GM21515 (cell line): Measurements from ENCODE around the gene ZAR1L.

ENCODE experiments used
- ATAC-seq: cut with Tn5 transposase; IDR thresholded peaks from one replicate; pipeline ENCODE4 v1.9.1; 2021; ENCODE audit not compliant: unreplicated experiment

Gene ZAR1L

DNA sequence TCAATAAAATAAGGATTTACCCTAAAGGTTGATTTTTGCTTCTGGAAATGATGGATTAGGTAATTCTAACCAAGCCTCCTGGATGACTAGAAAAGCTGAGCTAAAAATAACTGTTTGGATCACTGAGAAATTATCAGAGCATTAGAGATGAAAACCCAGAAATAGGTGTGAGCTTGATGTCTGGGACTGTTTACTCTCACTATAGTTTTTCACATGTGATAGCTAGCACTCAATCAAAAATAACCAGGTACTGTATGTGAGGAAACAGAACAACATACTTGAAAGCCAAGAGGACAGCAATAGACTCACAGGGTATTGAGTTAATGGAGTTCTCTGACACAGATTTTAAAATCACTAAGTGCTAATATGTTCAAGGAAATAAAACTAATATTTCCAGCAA is 9.5 kb downstream of the ZAR1L start:
- no peak for ATAC-seq

DNA sequence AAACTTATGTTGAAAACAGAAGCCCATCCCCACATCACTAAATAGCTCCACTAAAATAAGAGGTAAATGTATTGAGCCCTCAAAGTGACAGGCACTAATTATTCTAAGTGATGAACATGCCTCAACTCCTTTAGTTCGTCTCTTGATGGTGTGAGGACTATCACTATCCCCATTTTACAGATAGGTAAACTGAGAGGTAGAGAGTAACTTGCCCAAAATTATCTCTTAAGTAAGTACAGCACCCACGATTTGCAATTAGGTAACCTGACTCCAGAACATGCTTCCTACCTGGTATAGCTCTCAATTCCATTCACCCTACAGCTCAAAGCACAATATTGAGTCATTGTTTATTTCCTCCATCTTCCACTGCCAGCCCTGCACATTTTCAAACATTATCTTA is 12.7 kb downstream of the ZAR1L start:
- ATAC-seq = no peak

DNA sequence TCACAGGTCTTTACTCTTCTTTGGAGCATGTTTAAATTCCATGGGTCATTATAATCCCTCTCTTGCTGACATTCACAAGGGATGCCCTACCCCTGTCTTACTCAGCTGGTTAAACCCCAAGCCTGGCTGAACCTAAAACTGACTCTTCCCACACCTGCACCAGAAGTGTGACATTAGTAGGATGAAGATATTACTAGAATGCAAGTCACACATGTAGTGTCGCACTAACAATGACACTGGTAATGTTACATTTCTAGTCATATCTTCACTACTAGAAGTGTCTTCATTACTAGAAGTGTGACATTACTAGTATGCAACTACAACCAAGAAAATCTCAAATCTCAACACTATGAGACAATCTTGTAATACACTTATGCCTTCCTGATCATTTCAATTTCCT is 14.2 kb downstream of the ZAR1L start:
- no peak for ATAC-seq

DNA sequence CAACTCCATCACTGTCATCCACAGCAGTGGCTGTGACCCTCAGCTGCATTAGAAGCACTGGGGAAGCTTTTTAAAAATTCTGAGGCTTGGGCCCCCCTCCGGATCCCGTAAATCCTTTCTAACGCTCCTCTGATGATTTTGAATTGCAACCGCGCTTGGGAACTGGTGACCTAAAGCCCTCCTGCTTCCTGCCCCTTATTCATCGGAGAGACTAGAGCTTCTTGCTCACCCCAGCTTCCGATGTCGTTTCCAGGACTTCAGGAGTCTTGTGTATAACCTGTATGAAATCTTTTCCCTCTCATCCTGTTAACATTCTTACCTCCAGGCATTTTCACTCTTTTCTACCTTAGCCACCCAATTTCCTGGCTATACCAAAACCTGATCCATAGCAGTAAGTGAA is 14.8 kb downstream of the ZAR1L start:
- no peak for ATAC-seq

DNA sequence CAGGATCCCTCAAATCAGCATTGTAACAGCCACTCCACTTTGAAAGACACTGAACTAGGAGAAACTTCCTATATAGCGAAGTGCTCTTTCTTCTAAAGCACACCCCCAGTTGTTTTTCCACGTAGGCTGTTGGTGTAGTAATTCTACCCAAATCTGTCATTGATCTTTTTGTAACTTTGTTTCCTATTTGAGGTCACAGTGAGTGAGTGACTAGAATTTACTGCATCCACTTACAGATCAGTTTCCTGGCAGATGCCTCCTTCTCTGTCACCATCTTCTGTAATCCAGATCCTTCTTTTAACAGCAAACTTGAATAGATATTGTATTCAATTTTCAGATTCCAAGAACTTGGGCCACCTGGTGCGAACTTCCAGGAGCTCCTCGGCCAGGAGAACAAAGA is 15.3 kb downstream of the ZAR1L start:
- ATAC-seq = no peak

DNA sequence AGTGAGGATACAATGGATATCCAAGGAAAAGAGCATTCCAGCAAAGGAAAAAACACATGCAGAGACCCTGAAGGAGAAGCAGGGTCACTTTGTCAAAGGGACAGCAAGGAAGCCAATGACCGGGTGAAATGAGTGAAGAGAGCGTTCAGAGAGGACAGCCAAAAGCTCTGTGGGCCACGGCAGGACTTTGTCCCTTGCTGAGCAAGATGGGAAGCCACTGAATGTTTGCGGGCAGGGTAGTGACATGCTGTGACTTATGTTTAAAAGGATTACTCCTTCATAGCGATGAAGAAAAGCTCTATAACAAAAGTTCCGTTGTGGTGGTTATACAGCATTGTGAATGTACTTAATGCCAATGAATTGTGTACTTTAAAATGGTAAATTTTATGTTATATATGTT is 16.5 kb downstream of the ZAR1L start:
- ATAC-seq = no peak

DNA sequence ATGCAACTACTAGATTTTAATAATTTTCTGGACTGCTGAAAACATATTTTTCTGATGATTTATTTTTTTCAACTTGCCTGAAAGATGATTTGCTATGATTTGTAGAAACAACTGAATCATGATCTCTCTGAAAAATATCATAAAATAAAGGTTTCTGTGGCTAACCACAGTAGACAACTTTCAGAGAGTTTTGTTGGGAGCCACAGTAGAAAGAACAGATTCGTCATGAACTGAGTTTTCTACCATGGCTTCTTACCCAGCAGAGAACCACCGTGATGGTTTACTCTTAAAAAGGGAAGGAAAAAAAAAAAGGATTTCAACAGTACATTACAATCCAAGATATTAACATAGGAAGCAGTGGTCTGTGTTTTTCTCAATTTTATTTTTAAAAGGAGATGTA is 18.0 kb downstream of the ZAR1L start:
- no peak for ATAC-seq

DNA sequence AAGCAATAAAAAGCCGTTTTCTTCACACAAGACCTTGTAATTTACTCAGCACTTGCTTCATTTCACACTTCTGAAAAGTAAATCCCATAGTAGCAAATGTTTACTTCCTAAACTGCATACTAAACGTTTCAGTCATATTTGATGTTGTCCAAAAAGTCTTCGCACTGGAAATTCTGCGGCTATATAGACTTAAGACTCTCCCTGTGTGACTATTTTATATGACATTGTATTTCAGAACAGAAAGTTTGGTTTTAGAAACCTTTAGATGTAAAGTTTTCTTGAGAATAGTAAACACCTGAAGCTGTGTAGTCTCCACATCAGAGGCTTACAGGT is 29.6 kb downstream of the ZAR1L start:
- ATAC-seq = no peak

DNA sequence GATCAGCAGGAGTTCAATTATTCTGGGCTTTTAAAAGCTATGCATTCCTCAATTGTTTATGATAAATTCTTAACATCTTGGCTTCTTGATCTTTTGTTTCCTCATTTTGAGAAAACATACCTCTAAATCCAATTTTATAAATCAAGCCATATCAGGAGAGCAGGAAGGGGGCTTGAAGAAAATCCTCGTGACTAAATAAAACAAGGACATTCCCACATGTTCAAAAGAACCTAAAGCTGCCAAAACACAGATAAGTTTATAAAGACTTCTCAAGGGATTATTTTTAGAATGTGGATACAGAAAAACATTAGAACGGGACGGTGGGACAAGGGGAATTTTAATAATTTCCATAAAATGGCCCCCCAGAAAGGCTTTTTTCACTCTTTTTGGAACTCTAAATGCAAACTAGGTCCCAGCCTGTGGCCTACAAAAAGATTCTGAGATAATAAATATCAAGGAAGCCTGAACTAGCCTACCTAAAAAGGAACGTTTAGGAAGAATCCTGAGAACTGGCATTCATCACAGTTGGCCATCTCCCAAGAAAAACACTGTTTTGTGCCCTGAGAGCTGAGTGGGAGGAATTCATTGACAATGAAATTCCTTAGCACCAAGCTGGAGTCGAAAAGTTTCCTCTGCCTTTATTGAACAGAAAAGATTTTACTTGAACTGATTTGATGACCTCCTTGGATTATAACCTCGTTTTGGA is 30.1 kb downstream of the ZAR1L start:
- ATAC-seq = no peak

DNA sequence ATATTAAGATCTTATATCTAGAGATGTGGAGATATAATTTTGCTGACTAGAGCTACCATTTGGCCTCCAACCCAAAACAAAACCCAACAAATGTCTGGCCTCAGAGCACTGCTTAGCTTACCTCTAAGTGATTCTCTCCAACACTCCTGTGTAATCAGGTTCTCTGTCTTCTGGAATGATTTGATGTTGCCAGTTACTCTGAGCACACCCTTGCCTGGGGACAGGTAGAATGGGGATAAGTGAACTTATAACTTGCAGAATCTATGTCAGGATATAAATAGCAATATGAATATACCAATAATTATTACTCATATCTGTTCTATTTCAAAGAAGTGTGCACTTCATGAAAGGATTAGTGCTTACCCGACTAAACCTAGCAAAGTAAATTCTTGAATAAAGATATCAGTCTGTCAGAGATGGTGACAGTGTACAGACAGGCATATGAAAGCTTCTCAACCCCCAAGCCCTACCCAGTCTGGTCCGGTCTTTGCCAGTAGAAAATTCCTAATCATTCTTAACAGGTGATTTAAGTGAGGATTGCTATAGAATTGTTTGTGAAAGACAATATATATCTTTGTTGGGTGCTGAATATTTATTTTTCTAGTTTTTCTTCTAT is 33.0 kb downstream of the ZAR1L start:
- ATAC-seq = no peak

DNA sequence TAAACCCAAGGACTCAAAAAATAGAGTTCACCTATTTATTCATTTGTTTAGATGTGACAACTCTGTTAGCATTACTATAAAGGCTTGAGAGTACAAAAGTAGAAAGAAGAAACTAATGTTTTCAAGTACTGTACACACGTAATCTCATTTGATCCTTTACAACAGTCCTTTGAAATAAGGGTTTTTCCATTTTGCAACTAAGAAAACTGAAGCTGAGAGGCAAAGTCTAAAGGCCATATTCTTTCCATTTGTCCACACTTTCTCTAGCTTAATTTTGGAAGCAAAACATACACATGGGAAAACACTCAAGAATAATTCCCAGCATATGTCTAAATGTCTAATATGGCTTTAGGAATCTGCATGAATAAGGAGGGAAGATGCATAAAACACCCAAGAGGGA is 34.1 kb downstream of the ZAR1L start:
- no peak for ATAC-seq

DNA sequence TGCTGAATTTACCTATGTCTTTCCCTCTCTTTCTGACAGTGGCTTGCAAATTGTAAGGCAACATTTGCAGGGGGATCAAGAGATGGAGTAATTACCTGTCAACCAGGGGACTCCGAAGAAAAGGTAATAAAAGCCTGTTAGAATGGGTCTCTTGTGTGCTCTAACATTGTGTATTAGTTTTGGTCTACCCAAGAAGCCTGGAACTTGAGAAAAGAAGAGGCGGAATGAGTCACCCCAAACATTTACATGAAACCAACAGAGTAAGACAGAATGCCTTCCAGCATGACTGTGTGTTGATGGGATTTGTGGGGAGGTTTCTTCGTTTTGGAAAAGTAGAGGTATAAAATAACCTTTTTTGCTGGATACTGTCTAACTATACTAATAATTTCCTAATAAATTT is 36.7 kb downstream of the ZAR1L start:
- no peak for ATAC-seq

DNA sequence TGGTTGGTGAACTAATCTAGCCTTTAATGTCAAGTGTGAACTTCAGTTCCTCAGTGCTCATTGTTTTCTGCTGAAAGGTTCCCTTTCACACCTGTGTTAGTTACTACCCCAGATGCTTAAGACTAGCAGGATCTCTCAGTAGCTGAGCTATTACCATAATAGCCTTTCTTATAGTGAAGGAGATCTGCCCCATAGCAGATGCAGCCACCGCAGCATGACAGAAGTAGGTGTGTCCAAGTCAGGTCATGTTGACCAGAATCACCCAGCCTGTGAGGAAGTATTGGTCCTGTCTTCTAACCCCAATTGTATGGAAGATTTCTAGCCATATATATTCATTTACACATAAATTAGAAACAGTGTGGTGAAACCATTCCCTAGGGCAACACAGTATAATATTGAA is 37.3 kb downstream of the ZAR1L start:
- ATAC-seq = no peak

DNA sequence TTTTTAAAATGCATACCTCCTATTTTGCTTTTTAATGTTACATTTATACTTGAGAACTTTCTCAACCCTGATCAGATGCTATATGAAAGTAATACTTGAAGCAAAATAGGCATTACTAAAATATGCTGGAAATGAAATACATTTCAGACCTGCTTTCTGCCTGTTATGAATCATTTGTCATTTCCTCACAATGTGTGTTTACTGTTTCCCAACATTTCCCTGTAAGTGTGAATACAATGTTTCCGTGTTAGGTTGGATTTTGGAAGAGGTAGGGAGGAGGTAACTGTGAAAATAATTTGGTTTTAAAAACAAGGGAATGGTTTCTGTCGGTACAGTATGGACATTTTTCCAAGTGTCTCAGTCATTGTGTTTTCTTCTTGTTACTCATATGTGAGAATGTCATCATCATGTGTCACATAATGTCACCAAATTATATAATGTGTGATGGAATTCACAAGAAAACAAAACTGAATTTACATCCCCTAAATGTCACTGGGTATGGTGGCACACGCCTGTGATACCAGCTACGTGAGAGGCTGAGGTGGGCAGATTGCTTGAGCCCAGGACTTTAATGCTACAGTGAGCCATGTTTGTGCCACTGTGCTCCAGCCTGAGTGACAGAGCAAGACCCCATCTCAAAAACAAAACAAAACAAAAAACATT is 43.0 kb downstream of the ZAR1L start:
- no peak for ATAC-seq

DNA sequence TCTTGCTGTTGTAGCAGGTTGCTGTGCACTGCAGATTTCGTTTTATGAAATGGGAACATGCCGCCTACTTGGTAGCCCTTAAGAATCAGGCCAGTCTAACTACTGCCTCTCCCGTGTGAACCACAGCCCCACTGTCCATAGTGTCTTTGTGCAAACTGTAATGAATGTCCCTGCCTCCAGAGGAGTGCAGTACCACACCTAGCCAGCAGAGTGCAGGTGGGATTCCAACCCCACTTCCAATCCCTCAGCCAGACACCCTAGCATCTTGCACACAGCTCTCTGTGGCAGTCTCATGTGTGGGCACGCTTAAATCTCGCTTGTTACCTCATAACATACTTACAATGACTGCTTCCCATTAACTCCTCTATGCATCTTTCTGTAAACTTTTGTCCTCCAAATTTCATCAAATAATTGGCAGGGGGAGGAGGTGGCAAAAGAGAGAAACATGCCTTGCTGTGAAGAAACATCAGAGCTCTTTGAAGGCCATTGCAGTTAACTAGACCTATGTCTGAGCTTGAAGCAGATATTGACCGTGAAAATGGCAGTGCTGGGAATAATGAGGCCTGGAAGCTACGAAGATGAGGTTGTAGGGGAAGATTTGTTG is 47.2 kb downstream of the ZAR1L start:
- peak; percentile 84 for ATAC-seq

DNA sequence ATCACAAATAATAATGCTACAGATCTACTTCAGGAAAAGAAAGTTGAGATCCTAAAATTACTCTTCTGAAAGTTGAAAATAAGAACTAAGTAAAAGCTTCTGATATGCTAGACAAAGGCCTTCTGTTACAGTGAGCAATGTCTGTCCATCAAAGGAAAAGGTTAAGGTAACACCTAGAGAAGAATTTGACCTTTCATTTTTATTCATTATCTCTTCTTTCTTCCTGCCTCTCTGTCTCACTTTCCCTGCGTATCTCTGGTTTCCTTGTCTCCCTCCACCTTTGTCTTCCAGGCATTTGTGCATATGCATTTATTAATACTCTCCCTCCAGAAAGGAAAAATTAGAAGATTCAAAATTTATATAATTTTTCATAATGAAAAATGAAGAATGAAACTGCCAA is 49.0 kb downstream of the ZAR1L start:
- no peak for ATAC-seq

DNA sequence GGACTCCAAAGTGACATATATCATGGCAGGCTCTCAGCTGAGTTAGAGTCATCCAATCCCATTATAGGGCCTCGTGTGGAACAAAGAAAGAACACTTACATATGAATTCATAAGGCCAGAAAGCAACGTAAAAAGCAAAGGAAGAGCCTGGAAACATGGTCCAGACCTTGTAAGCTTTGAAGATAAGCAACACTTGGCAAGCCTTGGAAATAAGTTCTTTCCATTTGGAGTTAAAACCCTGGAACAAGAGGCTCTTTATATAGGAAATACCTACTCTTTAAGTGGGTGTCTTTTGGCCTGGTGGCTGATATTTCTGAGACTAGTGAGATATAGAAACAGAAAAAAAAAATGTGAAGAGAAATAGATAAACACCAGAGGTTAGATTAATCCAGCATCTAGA is 49.4 kb downstream of the ZAR1L start:
- ATAC-seq = no peak

DNA sequence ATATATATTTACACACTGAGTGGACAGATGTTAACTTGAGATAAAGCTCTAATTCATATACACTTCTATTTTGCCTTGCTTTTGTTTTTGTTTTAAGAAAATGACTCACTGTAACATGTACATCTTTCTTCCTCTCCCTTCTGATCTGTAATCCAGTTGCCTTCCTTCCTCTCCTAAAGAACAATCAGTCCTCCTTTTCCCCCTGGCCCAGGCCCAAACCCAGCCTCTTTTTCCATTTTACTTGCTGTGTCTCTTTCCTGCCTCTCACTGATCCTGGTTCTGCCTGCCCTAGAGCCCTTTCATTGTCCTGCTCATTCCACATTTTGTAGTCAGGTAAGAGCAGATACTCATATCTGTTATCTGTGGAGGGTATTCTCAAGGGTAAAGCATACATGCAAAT is 50.8 kb downstream of the ZAR1L start:
- ATAC-seq = no peak

DNA sequence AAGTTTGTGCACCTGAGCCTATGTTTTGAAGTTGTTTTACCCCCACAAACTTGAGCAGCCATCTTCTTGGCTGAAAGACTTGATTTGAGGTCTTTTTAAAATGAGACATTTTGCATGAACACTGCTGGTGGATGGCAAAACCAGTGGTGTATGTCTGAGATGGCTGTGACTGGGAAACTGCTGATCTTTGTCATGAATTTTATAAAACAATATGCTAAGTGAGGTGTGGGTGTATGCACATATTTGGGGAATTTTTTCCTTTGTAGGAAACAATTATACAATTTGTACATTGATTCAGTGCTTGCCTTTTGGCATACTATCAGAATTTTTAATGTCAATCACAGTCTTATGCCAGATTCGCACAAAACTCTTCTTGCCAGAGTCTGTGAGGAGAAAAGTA is 52.5 kb downstream of the ZAR1L start:
- ATAC-seq = no peak

DNA sequence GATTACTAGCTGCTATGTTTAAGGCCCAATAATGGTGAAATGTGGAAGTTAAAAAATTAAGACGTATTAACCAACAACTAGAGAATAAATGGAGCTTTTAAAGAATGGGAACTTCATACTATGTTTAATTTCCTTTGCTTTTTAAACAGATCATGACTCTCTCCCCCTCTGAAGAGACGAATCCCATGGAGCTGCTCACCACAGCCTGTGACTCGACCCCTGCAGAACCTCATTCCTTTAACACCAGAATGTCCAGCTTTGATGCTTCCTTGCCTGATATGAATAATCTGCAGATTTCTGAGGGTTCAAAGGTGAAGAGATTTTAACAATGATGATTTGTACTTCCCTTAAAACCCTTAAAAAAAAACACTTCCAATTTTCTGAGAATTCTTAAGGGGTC is 53.0 kb downstream of the ZAR1L start:
- no peak for ATAC-seq

DNA sequence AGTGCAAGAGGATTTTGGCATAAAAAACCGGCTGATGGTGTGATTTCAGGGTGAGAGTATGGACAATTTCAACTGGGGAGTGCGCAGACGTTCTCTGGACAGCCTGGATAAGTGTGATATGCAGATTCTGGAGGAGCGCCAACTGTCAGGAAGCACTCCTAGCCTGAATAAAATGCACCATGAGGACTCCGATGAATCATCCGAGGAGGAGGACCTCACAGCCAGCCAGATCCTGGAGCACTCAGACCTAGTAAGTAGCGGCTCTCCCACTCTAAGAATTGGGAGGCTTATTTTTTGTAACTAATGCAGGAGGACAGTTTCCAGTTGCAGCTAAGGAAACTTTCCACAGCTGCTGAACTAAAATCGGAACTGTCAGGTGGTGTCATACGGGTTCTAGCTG is 53.6 kb downstream of the ZAR1L start:
- no peak for ATAC-seq

DNA sequence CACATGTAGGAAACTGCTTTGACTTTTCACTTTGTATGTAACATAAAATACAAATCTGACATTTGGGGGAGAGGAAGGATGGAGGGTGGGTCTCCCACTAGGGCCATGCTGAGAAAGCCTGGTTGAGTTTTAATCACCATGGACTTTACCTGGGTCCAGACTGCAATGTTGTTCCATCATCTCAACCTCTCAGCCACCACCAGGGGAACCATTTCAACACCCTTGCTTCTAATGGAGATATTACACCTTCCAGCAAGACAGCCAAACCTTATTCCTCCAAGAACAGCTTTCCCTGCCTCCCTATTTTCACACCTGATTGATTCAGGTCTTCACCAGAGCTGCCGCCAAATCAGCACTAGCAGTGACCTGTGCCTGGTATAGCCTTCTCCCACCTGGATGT is 56.0 kb downstream of the ZAR1L start:
- no peak for ATAC-seq
